NCI-H1105 (cell line): Measurements from ENCODE around the gene NEURL1.
"Not testable (repeated sequence)": the region's sequence is repeated elsewhere in the genome, so short reads cannot be mapped to it uniquely, and the experiment has no call there.

Experiments
- DNase-seq: peaks from one replicate; lab custom pipeline; 2025; lab: John Stamatoyannopoulos, UW

Gene NEURL1

GRCh38 chr10:103585011-103585405, 91.5 kb downstream of the NEURL1 start:
- no peak for DNase-seq

- no peak for DNase-seq
Observed at GRCh38 chr10:103587073-103587472, 93.6 kb downstream of the NEURL1 start.

GRCh38 chr10:103589074-103589630, 95.6 kb downstream of the NEURL1 start:
- no peak for DNase-seq

GRCh38 chr10:103590060-103590459, 96.6 kb downstream of the NEURL1 start:
- no peak for DNase-seq

GRCh38 chr10:103590744-103591291, 97.3 kb downstream of the NEURL1 start:
- DNase-seq: no peak

GRCh38 chr10:103592186-103593021, 98.9 kb downstream of the NEURL1 start:
- DNase-seq: no peak

GRCh38 chr10:103593022-103593570, 99.6 kb downstream of the NEURL1 start:
- no peak for DNase-seq

DNA sequence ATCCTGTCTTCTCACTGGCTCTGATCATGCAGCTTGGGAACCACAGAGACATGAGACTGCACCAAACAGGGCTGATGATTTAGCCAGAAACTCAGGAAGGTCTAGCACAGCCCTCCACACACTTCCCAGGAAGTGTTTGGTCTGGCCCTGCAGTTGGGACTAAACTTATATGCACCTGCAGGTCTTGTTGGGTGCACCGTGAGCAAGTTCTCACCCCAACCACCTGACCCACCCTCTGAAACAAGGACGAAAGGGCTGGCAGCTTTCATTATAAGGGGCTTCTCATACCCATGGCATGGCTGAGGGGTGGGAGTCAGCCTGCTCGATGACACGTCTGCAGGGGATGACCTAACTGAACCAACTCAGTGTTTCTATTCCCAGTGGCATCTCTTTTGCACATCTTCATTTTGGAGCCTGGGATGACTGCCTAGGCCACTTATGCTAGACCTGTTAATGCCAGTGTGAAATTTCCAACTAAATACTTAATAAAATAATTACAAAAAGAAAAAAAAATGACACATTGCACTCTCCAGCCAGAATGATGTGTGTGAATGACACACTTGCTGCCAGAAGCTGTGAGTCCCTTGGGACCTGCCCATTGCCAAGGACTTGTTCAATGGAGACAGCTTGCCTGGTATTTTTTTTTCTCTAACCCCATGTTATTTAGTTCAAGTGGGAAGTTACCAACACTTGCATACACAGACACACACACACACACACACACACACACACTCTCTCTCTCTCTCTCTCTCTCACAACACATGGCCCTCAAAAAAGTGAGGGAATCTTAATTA, 102.6 kb downstream of the NEURL1 start:
- no peak for DNase-seq

GRCh38 chr10:103597003-103597402, 103.5 kb downstream of the NEURL1 start:
- no peak for DNase-seq

DNA sequence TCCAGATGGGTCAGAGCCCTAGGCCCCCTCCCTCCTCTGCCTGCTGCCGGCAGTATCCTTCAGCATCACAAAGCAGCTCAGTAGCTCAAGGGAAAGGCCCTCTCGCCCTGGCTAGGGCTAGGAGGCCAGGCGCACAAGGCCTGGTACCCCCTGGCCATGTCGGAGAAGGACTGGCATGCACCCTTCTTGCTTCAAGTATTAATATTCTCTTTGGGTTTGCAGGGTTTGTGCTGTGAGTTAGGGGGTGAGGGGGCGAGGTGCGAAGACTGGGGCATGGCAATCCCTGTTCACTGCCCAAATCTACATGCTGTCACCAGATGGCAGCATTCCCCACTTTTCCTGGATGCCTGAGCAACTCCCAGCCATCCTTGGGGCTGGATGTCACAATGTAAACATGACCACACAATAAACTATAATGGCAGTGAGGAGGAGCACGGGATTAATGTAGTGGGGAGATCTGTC, 105.2 kb downstream of the NEURL1 start:
- peak; percentile 23 for DNase-seq

- no peak for DNase-seq
Observed at GRCh38 chr10:103599211-103599610, 105.7 kb downstream of the NEURL1 start.

DNA sequence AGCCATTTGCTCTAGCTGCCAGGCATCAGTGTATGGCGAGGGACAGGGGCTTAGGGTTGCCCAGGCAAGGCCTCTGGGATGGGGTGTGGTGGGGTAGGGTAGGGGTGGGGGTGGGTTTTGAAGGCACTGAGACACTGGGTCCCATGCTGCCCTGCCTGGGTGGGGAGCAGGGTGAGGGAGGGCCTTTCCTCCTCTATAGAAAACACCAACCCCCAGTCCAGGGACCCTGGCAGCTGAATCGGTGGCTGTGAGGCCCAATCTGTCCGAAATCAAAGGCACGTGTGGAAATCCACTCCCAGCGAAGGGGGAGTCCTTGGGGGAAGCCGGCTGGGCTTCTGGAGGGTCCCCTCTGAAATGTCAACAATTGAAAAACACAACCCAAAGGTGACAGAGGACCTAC, 106.4 kb downstream of the NEURL1 start:
- DNase-seq: no peak

GRCh38 chr10:103600325-103600724, 106.8 kb downstream of the NEURL1 start:
- no peak for DNase-seq

- no peak for DNase-seq
Observed at GRCh38 chr10:103600956-103601569, 107.6 kb downstream of the NEURL1 start.

DNA sequence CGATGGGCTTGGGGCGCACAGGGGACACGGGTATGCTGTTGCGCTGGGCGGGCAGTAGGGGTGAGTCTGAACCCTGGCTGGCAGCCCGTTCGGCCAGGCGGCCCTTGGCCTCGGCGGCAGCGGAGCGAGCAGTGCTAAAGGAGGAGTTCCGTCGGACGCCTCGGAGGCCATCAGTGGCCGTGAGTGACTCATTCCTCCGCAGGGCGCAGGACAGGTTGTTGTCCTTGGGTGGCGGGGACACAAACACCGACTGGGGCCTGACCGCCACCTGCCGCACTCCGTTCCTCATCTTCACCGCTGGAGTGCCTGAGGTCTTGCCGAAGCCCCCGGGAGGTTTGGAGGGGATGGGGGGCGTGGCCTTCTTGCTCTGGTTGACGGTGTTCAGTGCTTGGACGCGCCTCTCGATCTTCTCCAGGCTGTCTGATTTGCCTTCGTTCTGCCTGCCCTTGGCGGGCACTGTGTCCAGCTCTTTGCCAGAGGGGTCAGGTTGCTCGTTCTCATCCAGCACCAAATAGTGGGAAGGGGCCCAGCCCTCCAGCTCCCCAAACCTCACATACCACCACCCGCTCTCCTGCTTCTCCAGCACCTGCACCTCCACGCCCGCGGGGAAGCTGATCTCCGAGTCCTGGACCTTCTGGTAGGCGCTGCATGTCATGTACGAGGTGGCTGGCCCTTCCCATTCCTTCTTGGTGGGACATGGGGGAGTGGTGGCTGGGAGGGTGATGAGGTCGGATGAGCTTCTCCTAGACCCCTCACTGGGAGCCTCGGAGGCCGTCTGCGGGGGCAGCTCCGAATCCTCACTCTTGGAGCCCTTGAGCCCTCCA, 108.7 kb downstream of the NEURL1 start:
- DNase-seq: no peak

GRCh38 chr10:103602852-103603155, 109.3 kb downstream of the NEURL1 start:
- no peak for DNase-seq

DNA sequence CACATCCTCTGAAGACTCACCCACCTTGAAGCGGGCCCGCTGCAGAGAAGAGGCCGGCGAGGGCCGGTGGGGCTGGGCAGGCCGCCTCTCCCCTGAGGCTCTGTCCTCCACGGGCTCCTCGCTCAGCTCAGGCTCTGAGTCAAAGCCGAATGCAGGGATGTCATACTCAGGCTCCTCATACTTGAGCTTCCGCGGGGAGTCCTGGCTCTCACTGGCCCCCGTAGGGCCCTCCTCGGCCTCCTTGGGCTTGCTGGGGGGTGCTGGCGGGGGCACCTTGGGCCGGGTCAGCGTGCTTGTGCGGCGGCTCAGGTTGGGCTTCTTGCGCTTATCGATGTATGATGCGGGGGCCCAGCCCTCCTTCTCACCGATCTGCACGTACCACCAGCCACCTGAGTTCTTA, 109.9 kb downstream of the NEURL1 start:
- DNase-seq: no peak

DNA sequence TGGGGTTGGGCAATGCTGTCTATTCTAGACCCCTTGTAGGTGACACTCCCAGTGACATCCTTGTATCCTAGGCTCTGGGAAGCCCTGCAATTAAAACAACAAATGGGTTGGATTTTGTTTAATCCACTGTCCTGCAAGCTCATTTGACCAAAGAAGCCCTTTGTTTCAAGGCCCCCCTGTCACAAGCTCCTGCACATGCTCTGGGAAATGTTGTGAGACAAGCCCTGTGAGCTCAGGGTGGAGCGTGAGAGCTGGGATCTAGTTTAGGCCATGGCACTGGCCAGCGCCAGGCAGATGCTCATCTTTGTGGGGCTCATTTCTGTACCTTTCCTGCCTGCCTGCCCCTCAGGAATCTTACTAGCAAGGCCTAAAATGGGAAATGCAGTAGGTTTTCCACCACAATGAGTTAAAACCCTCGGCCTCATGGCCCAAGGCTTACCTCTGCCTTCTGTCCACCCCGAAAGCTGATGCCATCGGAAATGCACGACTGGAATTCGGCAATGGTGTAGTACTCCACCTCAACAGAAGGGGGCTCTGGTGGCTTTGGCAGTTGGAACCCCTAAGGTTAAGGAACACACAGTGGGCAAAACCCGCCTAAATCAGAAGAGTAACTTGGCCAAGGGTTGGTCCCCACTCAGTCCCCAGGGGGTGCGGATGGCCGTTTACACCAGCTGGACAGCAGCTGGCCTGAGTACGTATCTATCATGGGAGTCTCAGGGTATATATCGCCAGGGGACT, 112.0 kb downstream of the NEURL1 start:
- DNase-seq: no peak

GRCh38 chr10:103606097-103606438, 112.6 kb downstream of the NEURL1 start:
- not testable (repeated sequence) for DNase-seq

DNA sequence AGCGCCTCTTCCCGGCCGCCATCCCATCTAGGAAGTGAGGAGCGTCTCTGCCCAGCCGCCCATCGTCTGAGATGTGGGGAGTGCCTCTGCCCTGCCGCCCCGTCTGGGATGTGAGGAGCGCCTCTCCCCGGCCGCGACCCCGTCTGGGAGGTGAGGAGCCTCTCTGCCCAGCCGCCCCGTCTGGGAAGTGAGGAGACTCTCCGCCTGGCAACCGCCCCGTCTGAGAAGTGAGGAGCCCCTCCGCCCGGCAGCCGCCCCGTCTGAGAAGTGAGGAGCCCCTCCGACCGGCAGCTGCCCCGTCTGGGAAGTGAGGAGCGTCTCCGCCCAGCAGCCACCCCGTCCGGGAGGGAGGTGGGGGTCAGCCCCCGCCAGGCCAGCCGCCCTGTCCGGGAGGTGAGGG, 113.5 kb downstream of the NEURL1 start:
- DNase-seq: not testable (repeated sequence)
